Endometrial microvascular endothelial cells (primary cell): ENCODE data around the gene SAFB. TPM values are rescaled to one million over a fixed set of nuclear protein-coding genes. Genes with fewer than 3 reads are reported as not detected.

Experiments used
- in situ Hi-C: cut with HindIII; loops from 2 replicates; pipeline ENCODE4 v1.10.0; 2017; ENCODE audit warnings: low sequenced_read_pairs, low pct_unique_long_range_greater_than_20kb; ENCODE audit errors: inconsistent ontology term
- total RNA-seq: library from RNA; depleted of rRNA; stranded (reverse); fragments of >200 nt; gene quantifications from one replicate; pipeline ENCODE4 v1.2.3, GENCODE V29; 2015; ENCODE audit errors: inconsistent ontology term

Gene SAFB
- total RNA-seq, 1 donor from 2014 or later = 27.9 TPM

GRCh38 chr19:5621945-5622464 lies 878 bp upstream of the SAFB start:
- in situ Hi-C loops = no loop called here

GRCh38 chr19:5623397-5624017 lies 624 bp downstream of the SAFB start:
- in situ Hi-C loops = no loop called here

GRCh38 chr19:5624018-5624663 lies 1.3 kb downstream of the SAFB start:
- in situ Hi-C loops = no loop called here

GRCh38 chr19:5624741-5625278 lies 1.9 kb downstream of the SAFB start:
- in situ Hi-C loops = no loop called here

- in situ Hi-C loops = no loop called here
Observed at GRCh38 chr19:5625641-5626040, 2.8 kb downstream of the SAFB start.

- in situ Hi-C loops = no loop called here
Observed at GRCh38 chr19:5627395-5627904, 4.6 kb downstream of the SAFB start.

- in situ Hi-C loops = no loop called here
Observed at GRCh38 chr19:5628461-5628860, 5.6 kb downstream of the SAFB start.

- in situ Hi-C loops = no loop called here
Observed at GRCh38 chr19:5628919-5629481, 6.1 kb downstream of the SAFB start.

GRCh38 chr19:5631567-5632240 lies 8.8 kb downstream of the SAFB start:
- in situ Hi-C loops = no loop called here

GRCh38 chr19:5632241-5632612 lies 9.3 kb downstream of the SAFB start:
- in situ Hi-C loops = no loop called here

- in situ Hi-C loops = no loop called here
Observed at GRCh38 chr19:5632657-5633056, 9.8 kb downstream of the SAFB start.

GRCh38 chr19:5635427-5635826 lies 12.5 kb downstream of the SAFB start:
- in situ Hi-C loops = no loop called here

GRCh38 chr19:5637971-5638370 lies 15.1 kb downstream of the SAFB start:
- in situ Hi-C loops = no loop called here

- in situ Hi-C loops = no loop called here
Observed at GRCh38 chr19:5641171-5641570, 18.3 kb downstream of the SAFB start.

GRCh38 chr19:5642204-5642603 lies 19.3 kb downstream of the SAFB start:
- in situ Hi-C loops = no loop called here

GRCh38 chr19:5643060-5643459 lies 20.2 kb downstream of the SAFB start:
- in situ Hi-C loops = no loop called here

- in situ Hi-C loops = no loop called here
Observed at GRCh38 chr19:5644037-5644436, 21.2 kb downstream of the SAFB start.

- in situ Hi-C loops = no loop called here
Observed at GRCh38 chr19:5645409-5645808, 22.5 kb downstream of the SAFB start.

GRCh38 chr19:5646703-5647102 lies 23.8 kb downstream of the SAFB start:
- in situ Hi-C loops = no loop called here
